H9 (cell line): Measurements from ENCODE around the gene LRIG1. TPM values are rescaled to one million over a fixed set of nuclear protein-coding genes. Genes with fewer than 3 reads are reported as not detected.

Experiments
- DNase-seq: peaks from one replicate; pipeline ENCODE4 v3.0.0-alpha.2; 2017
- H2AFZ ChIP-seq: one replicate; pipeline ENCODE4 v1.6.1; 2013; ENCODE audit warnings: mild to moderate bottlenecking, low read length, control low read depth, moderate library complexity
- H2AK5ac ChIP-seq: 2 replicates; pipeline ENCODE4 v1.6.1; 2013; ENCODE audit warnings: low read length, control low read depth, mixed read lengths; ENCODE audit not compliant: insufficient read length
- H2BK120ac ChIP-seq: one replicate; pipeline ENCODE4 v1.6.1; 2013; ENCODE audit warnings: low read depth, mild to moderate bottlenecking, low read length, control low read depth, inconsistent platforms; ENCODE audit not compliant: poor library complexity, severe bottlenecking
- H2BK12ac ChIP-seq: 2 replicates; pipeline ENCODE4 v1.6.1; 2013; ENCODE audit warnings: low read length, control low read depth, mixed read lengths, low read depth; ENCODE audit not compliant: insufficient read length
- H2BK15ac ChIP-seq: 2 replicates; pipeline ENCODE4 v1.6.1; 2013; ENCODE audit warnings: low read depth, low read length, control low read depth
- H2BK20ac ChIP-seq: one replicate; pipeline ENCODE4 v1.6.1; 2013; ENCODE audit warnings: low read depth, mild to moderate bottlenecking, low read length, control low read depth, inconsistent platforms; ENCODE audit not compliant: poor library complexity, severe bottlenecking
- H2BK5ac ChIP-seq: 2 replicates; pipeline ENCODE4 v1.6.1; 2013; ENCODE audit warnings: low read length, control low read depth, mixed read lengths; ENCODE audit not compliant: insufficient read length
- H3K14ac ChIP-seq: 2 replicates; pipeline ENCODE4 v1.6.1; 2013; ENCODE audit warnings: low read length, control low read depth; ENCODE audit not compliant: insufficient read depth
- H3K18ac ChIP-seq: 2 replicates; pipeline ENCODE4 v1.6.1; 2013; ENCODE audit warnings: low read depth, mild to moderate bottlenecking, mixed read lengths, low read length, control low read depth; ENCODE audit not compliant: insufficient read length
- H3K23ac ChIP-seq: 2 replicates; pipeline ENCODE4 v1.6.1; 2013; ENCODE audit warnings: low read length, control low read depth, mixed read lengths, low read depth; ENCODE audit not compliant: insufficient read length
- H3K23me2 ChIP-seq: 2 replicates; pipeline ENCODE4 v1.6.1; 2013; ENCODE audit warnings: low read depth, mild to moderate bottlenecking, mixed read lengths, low read length, control low read depth; ENCODE audit not compliant: insufficient read length, poor library complexity, severe bottlenecking
- H3K27ac ChIP-seq: 2 replicates; pipeline ENCODE4 v1.5.1; 2013; ENCODE audit warnings: low read length, control low read depth, mixed read lengths, low read depth; ENCODE audit not compliant: insufficient read length
- H3K27me3 ChIP-seq: 2 replicates; pipeline ENCODE4 v1.6.1; 2013; ENCODE audit warnings: low read length, control low read depth, inconsistent platforms; ENCODE audit not compliant: insufficient read depth
- H3K4ac ChIP-seq: 2 replicates; pipeline ENCODE4 v1.6.1; 2013; ENCODE audit warnings: low read depth, mild to moderate bottlenecking, control low read depth, inconsistent platforms, low read length, moderate library complexity
- H3K4me1 ChIP-seq: 2 replicates; pipeline ENCODE4 v1.6.1; 2013; ENCODE audit warnings: low read length, control low read depth, inconsistent platforms; ENCODE audit not compliant: insufficient read depth
- H3K4me2 ChIP-seq: 2 replicates; pipeline ENCODE4 v1.6.1; 2013; ENCODE audit warnings: low read length, control low read depth, mixed read lengths; ENCODE audit not compliant: insufficient read length, insufficient read depth
- H3K56ac ChIP-seq: 2 replicates; pipeline ENCODE4 v1.6.1; 2013; ENCODE audit warnings: low read depth, mild to moderate bottlenecking, mixed read lengths, low read length, control low read depth; ENCODE audit not compliant: insufficient read length
- H3K79me1 ChIP-seq: 2 replicates; pipeline ENCODE4 v1.6.1; 2013; ENCODE audit warnings: low read depth, mild to moderate bottlenecking, moderate library complexity, low read length, control low read depth, inconsistent platforms; ENCODE audit not compliant: insufficient read depth, poor library complexity, severe bottlenecking
- H3K79me2 ChIP-seq: 2 replicates; pipeline ENCODE4 v1.6.1; 2013; ENCODE audit warnings: low read length, control low read depth, inconsistent platforms; ENCODE audit not compliant: insufficient read depth
- H3K9ac ChIP-seq: 2 replicates; pipeline ENCODE4 v1.6.1; 2013; ENCODE audit warnings: low read length, control low read depth, mixed read lengths; ENCODE audit not compliant: insufficient read length; ENCODE audit errors: extremely low read depth
- H3K9me3 ChIP-seq: one replicate; pipeline ENCODE4 v1.6.1; 2013; ENCODE audit warnings: low read depth, low read length, inconsistent platforms; ENCODE audit not compliant: control insufficient read depth
- H3T11ph ChIP-seq: one replicate; pipeline ENCODE4 v1.6.1; 2013; ENCODE audit warnings: mild to moderate bottlenecking, low read length, control low read depth, inconsistent platforms
- H4K20me1 ChIP-seq: one replicate; pipeline ENCODE4 v1.6.1; 2013; ENCODE audit not compliant: control insufficient read depth, insufficient read length, insufficient read depth
- H4K5ac ChIP-seq: 2 replicates; pipeline ENCODE4 v1.6.1; 2013; ENCODE audit warnings: low read depth, mild to moderate bottlenecking, mixed read lengths, low read length, control low read depth; ENCODE audit not compliant: insufficient read length
- H4K8ac ChIP-seq: replicated peaks from 2 replicates; pipeline ENCODE4 v1.6.1; 2013; ENCODE audit warnings: low read length, control low read depth, mixed read lengths, low read depth; ENCODE audit not compliant: insufficient read length
- H4K91ac ChIP-seq: 2 replicates; pipeline ENCODE4 v1.6.1; 2013; ENCODE audit warnings: low read depth, mild to moderate bottlenecking, moderate library complexity, mixed read lengths, low read length, control low read depth; ENCODE audit not compliant: insufficient read length
- H3K27ac Mint-ChIP-seq, 3 experiments: 2 replicates in 2 of 3; 3 replicates in 1 of 3; pipeline ENCODE4 v1.8.0; 2020 to 2021; ENCODE audit warnings: mixed read lengths in 3 of 3, mild to moderate bottlenecking in 1 of 3, moderate library complexity in 1 of 3
- H3K27me3 Mint-ChIP-seq: 2 replicates; pipeline ENCODE4 v1.8.0; 2021; ENCODE audit warnings: low read depth, mild to moderate bottlenecking, moderate library complexity, mixed read lengths
- H3K36me3 Mint-ChIP-seq, 3 experiments: 2 replicates in 2 of 3; 3 replicates in 1 of 3; pipeline ENCODE4 v1.8.0; 2020 to 2021; ENCODE audit warnings: low read depth in 3 of 3, mixed read lengths in 3 of 3; ENCODE audit not compliant: insufficient read depth in 1 of 3
- H3K4me1 Mint-ChIP-seq, 2 experiments: 2 replicates each; pipeline ENCODE4 v1.8.0; 2020; ENCODE audit warnings: mixed read lengths in 2 of 2
- H3K4me3 Mint-ChIP-seq, 2 experiments: 2 replicates in 1 of 2; 3 replicates in 1 of 2; pipeline ENCODE4 v1.8.0; 2020 to 2021; ENCODE audit warnings: mild to moderate bottlenecking in 2 of 2, mixed read lengths in 2 of 2, moderate library complexity in 1 of 2
- H3K9me3 Mint-ChIP-seq, 2 experiments: 2 replicates in 1 of 2; 3 replicates in 1 of 2; pipeline ENCODE4 v1.8.0; 2020; ENCODE audit warnings: mild to moderate bottlenecking in 2 of 2, mixed read lengths in 2 of 2, moderate library complexity in 1 of 2
- WGBS: extraction: QIAGEN DNeasy Blood & Tissue Kit; methylation state at CpG from one replicate; pipeline ENCODE4 v1.1.7; 2013; ENCODE audit warnings: missing lambda C conversion rate, low lambda C conversion rate, mixed read lengths; ENCODE audit not compliant: insufficient read length; ENCODE audit errors: extremely low coverage; 5-methylcytosine and 5-hydroxymethylcytosine counted together
- total RNA-seq: library from RNA; stranded (reverse); gene quantifications from 2 replicates; pipeline ENCODE4 v1.2.1, GENCODE V29; 2021
- TF ChIP-seq, protein P1 (sequence below): fragments of 200-600 bp; sonication (generic); conservative IDR thresholded peaks from 3 replicates; pipeline ENCODE4 v1.8.0; 2021; ENCODE audit warnings: antibody characterized with exemption, mild to moderate bottlenecking

Gene LRIG1
- total RNA-seq, 1 experiment from 2014 or later = 70.3 TPM

DNA sequence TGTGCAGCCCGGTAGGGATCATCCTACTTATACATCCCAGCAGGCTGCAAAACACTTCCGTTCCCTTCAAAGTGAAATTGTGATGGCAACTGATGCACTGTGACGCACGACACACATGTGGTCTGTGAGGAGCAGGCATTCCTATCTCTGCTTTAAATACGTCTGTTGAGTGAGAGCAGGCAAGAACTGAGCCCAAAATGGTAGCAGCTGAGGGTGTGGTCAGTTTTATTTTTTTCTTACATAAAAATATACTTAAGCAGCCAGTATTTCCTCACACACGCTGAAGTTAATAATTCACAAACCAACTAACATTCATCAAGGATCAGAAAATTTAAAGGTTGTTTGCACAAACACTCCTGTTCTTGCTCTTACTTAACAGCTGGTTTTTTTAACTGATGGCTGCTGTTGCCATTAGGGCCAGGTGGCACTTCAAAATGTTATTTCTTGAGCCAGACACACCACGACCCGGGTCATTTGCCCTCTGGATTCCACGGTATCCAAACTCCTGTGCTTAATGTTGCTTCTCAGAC, 23.9 kb downstream of the LRIG1 start:
- no peak overlapping the region for H3K23ac ChIP-seq
- WGBS = no CpG with 5 or more reads among the region's 9 CpGs
- no peaks in the 10 kb centered on the region for H3K23me2 ChIP-seq
- no peak overlapping the region for H3K4ac ChIP-seq
- peaks cover 0 to 1% (median 0%) of the 10 kb centered on the region in 3 experiments; a peak in 2 of 7 replicates for H3K36me3 Mint-ChIP-seq
- H3K27me3 ChIP-seq = no peaks in the 10 kb centered on the region
- no peaks in the 10 kb centered on the region for H3K9me3 ChIP-seq
- H4K5ac ChIP-seq = no peak overlapping the region
- no peak overlapping the region for H3K4me3 Mint-ChIP-seq
- no peak overlapping the region for H3K56ac ChIP-seq
- peaks cover 9% of the 10 kb centered on the region for H3K79me1 ChIP-seq
- no peaks in the 10 kb centered on the region for H3K9me3 Mint-ChIP-seq
- TF ChIP-seq, protein P1, sequence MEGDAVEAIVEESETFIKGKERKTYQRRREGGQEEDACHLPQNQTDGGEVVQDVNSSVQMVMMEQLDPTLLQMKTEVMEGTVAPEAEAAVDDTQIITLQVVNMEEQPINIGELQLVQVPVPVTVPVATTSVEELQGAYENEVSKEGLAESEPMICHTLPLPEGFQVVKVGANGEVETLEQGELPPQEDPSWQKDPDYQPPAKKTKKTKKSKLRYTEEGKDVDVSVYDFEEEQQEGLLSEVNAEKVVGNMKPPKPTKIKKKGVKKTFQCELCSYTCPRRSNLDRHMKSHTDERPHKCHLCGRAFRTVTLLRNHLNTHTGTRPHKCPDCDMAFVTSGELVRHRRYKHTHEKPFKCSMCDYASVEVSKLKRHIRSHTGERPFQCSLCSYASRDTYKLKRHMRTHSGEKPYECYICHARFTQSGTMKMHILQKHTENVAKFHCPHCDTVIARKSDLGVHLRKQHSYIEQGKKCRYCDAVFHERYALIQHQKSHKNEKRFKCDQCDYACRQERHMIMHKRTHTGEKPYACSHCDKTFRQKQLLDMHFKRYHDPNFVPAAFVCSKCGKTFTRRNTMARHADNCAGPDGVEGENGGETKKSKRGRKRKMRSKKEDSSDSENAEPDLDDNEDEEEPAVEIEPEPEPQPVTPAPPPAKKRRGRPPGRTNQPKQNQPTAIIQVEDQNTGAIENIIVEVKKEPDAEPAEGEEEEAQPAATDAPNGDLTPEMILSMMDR = no peak
- H3K4me1 ChIP-seq = peaks cover 43% of the 10 kb centered on the region
- H3K27ac ChIP-seq = no peak overlapping the region
- no peak for DNase-seq
- no peaks in the 10 kb centered on the region for H4K20me1 ChIP-seq
- H2BK20ac ChIP-seq = no peak overlapping the region
- H3K4me1 Mint-ChIP-seq = peaks cover 0 to 20% of the 10 kb centered on the region in 2 experiments
- no peak overlapping the region for H4K91ac ChIP-seq
- peaks cover 87% of the 10 kb centered on the region for H3K79me2 ChIP-seq
- H4K8ac ChIP-seq = no peak overlapping the region
- no peak overlapping the region for H2BK12ac ChIP-seq
- H2AK5ac ChIP-seq = no peak overlapping the region
- no peak overlapping the region for H2BK5ac ChIP-seq
- no peak overlapping the region for H3T11ph ChIP-seq
- H3K14ac ChIP-seq = no peak overlapping the region
- no peak overlapping the region for H3K9ac ChIP-seq
- H2AFZ ChIP-seq = no peak overlapping the region
- H3K27me3 Mint-ChIP-seq = no peaks in the 10 kb centered on the region
- no peak overlapping the region for H2BK15ac ChIP-seq
- H3K4me2 ChIP-seq = no peak overlapping the region
- no peak overlapping the region for H3K27ac Mint-ChIP-seq
- no peak overlapping the region for H3K18ac ChIP-seq
- no peak overlapping the region for H2BK120ac ChIP-seq
